Measurements from ENCODE around the gene STARD3. TPM values are rescaled to one million over a fixed set of nuclear protein-coding genes. Genes with fewer than 3 reads are reported as not detected.
A peak's percentile ranks its signal among the peaks of the same experiment; 100 is the strongest.

STARD3 gene
- total and polyA plus RNA-seq, 9 of the 15 experiments (the other 6 are each of a cell fraction or from before 2014, with no cell fraction given) = 0.63 to 87.0 (median 46.0) TPM

GRCh38 chr17:39636927-39637736 is at the start of gene STARD3 (continued):
- peak; percentile 98 for TF ChIP-seq ZBTB40 (IDR thresholded peaks at IDR 0.05)
- TF ChIP-seq ZBTB40 (CRISPR knock-in tag; IDR thresholded peaks at IDR 0.05) = no peak
- TF ChIP-seq NR1H2 (CRISPR knock-in tag; IDR thresholded peaks at IDR 0.05) = no peak
- TF ChIP-seq ARID3B (CRISPR knock-in tag; IDR thresholded peaks at IDR 0.05; ENCODE audit: borderline replicate concordance) = no peak
- no peak for TF ChIP-seq SAFB (IDR thresholded peaks at IDR 0.05; ENCODE audit: borderline replicate concordance, low read depth, low read length)
- TF ChIP-seq RAD21 (CRISPR knock-in tag; conservative IDR thresholded peaks at IDR 0.05 in 1 of 2, IDR thresholded peaks at IDR 0.05 in 1 of 2) = no peak
- TF ChIP-seq PURB (CRISPR knock-in tag; IDR thresholded peaks at IDR 0.05; ENCODE audit: low read depth) = no peak
- TF ChIP-seq ZBTB17 (CRISPR knock-in tag; IDR thresholded peaks at IDR 0.05) = no peak
- no peak for TF ChIP-seq KAT8 (IDR thresholded peaks at IDR 0.05; ENCODE audit: low read depth)
- TF ChIP-seq FUS (optimal IDR thresholded peaks at IDR 0.05; ENCODE audit: low read depth, low read length) = no peak
- TF ChIP-seq CHCHD3 (CRISPR knock-in tag; IDR thresholded peaks at IDR 0.05) = no peak
- TF ChIP-seq CAMTA2 (CRISPR knock-in tag; conservative IDR thresholded peaks at IDR 0.05) = no peak
- TF ChIP-seq ZNF785 (CRISPR knock-in tag; IDR thresholded peaks at IDR 0.05) = no peak
- no peak for TF ChIP-seq ZNF507 (tag; conservative IDR thresholded peaks at IDR 0.05)
- no peak for TF ChIP-seq STAG1 (CRISPR knock-in tag; IDR thresholded peaks at IDR 0.05; ENCODE audit: borderline replicate concordance)
- TF ChIP-seq RBM25 (IDR thresholded peaks at IDR 0.05; ENCODE audit: low read depth, low read length, severe bottlenecking) = no peak
- no peak for TF ChIP-seq SP2 (IDR thresholded peaks at IDR 0.05; ENCODE audit: extremely low read depth, low read depth, low read length, poor library complexity, severe bottlenecking)
- 0 out of 2 replicates have a peak, but pooled peaks have one; percentile 56 for TF ChIP-seq RBM14 (IDR thresholded peaks at IDR 0.05; ENCODE audit: borderline replicate concordance, insufficient read depth, low read depth, low read length)
